Kidney capillary endothelial cell (primary cell): Measurements from ENCODE around the gene NOC2L.
A peak's percentile ranks its signal among the peaks of the same experiment; 100 is the strongest.
"Not testable (repeated sequence)": the region's sequence is repeated elsewhere in the genome, so short reads cannot be mapped to it uniquely, and the experiment has no call there.

Experiments
- DNase-seq: peaks from one replicate; pipeline ENCODE4 v3.0.0-alpha.2; 2018; ENCODE audit warnings: low spot score

The NOC2L gene

DNA sequence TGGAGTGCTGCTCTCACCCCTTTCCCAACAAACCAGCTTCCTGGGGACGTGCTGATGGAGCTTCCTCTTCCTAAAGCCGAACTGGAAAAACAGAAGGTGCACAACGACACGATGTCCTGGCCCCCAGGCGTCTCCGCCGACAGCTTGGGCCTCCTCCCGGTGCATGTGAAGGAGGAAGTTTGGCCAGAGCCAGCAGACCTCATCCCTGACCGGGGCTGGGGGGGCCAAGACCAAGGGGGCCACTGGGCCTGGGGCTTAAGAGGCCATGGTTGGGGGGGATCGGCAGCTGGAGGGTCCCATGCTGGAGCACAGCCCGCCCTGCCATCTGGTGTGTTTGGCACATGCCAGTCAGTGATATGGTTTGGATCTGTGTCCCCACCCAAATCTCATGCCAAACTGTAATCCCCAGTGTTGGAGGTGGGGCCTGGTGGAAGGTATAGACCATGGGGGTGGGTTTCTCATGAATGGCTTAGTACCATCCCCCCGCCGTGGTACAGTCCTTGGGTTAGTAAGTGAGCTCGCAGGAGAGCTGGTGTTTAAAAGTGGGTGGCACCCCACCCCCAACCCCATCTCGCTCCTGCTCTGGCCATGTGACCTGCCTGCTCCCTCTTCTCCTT lies 34.4 kb upstream of the NOC2L start:
- DNase-seq, result no peak

GRCh38 chr1:992362-992761 lies 33.3 kb upstream of the NOC2L start:
- DNase-seq, result no peak

DNA sequence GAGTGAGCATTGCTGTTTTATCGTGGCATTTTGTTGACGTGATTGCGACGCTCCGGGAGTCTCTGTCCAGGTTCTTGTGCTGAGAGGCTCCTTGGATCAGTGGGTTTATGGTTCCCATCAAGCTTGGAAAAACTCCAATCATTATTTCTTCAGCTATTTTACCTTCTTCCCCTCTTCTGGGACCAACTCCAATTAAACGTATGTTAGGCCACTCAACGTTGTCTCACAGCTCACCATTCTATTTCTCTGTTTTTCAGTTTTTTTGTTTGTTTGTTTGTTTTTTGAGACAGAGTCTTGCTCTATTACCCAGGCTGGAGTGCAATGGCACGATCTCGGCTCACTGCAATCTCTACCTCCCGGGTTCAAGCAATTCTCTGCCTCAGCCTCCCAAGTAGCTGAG lies 32.8 kb upstream of the NOC2L start:
- no peak for DNase-seq

- not testable (repeated sequence) for DNase-seq
Observed at GRCh38 chr1:991275-991674, 32.2 kb upstream of the NOC2L start.

GRCh38 chr1:988061-988460 lies 29.0 kb upstream of the NOC2L start:
- not testable (repeated sequence) for DNase-seq

DNA sequence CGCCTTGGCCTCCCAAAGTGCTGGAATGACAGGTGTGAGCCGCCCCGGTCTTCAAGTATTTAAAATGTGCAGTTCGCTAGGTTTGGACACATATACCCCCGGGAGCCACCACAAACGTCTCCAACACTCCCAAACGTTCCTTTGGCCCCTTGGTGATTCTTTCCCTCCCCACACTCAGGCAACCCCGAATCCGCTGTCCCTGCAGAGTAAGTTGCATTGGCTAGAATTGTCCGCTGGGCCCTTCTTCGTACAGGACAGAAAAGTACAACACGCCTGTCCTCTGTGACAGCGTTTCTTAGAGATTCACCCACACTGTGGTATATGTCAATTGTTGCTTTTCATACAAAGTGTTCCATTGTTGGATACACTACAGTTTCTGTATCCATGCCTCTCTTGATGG lies 26.1 kb upstream of the NOC2L start:
- no peak for DNase-seq

- no peak for DNase-seq
Observed at GRCh38 chr1:984476-984814, 25.4 kb upstream of the NOC2L start.

DNA sequence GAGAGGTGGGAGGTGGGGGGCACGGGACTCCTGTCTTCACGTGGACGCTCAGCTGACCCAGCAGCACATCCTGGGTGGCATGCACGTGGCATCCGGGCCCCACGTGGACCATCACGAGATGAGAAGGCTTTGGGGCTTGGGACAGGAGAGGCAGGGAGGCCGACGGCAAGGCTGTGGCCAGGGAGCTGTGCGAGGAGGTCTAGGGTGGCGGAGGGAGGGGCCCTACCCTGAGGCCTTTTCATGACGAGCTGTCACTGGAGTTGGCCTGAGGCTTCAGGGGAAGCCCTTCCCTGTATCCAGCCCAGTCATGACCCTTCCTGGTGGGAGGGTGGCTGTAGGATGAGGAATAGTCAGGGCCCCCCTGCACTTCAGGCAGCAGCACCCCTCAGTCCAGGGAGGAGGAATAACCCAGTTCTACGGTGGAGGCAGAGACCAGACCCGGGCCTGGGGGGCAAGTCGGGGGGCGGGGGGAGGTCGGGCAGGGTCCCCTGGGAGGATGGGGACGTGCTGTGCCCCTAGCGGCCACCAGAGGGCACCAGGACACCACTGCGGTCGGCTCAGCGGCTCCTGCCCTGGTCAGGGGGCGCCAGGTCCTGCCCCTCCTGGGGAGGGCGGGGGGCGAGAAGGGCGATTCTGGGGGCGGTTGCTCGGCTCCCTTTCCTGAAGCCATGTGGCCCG lies 24.9 kb upstream of the NOC2L start:
- DNase-seq, result no peak

DNA sequence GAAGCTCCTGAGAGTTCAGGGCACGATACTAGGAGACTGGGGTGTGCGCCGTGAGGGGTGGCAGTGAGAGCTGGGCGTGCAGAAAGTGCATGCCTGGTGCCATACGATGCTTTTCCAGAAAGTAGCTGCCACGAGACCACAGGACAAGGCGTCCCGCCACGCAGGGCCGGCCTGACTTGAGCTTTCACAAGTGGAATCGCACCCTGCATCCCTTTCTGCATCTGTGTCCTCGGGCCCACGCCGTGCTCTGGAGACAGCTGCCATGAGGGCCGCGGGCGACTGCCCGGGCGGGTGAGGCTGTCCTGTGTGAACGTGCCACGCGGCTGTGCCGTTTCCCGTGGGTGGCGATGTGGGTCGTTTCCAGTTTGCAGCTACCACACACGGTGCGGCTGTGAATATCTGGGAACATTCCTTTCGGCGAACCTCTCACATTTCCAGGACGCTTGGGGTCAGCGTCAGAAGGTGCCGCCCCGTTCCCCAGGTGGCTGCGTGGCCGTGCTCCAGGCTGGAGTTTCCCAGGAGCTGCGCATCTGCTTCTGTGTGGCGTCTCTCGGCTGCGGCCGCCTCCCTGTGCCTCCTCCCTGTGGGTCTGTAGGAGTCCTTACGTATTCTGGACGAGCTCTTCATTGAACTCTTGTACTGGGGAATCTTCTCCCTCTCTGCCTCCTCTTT lies 23.8 kb upstream of the NOC2L start:
- DNase-seq, result no peak

GRCh38 chr1:981955-982558 lies 23.0 kb upstream of the NOC2L start, which contains the start of gene PERM1:
TSS of gene PERM1 (minus strand) at chr1:982093. CDS start at chr1:981029, 1,064 bp downstream.
- DNase-seq, result no peak

GRCh38 chr1:981491-981954 lies 22.5 kb upstream of the NOC2L start:
- DNase-seq, result no peak

DNA sequence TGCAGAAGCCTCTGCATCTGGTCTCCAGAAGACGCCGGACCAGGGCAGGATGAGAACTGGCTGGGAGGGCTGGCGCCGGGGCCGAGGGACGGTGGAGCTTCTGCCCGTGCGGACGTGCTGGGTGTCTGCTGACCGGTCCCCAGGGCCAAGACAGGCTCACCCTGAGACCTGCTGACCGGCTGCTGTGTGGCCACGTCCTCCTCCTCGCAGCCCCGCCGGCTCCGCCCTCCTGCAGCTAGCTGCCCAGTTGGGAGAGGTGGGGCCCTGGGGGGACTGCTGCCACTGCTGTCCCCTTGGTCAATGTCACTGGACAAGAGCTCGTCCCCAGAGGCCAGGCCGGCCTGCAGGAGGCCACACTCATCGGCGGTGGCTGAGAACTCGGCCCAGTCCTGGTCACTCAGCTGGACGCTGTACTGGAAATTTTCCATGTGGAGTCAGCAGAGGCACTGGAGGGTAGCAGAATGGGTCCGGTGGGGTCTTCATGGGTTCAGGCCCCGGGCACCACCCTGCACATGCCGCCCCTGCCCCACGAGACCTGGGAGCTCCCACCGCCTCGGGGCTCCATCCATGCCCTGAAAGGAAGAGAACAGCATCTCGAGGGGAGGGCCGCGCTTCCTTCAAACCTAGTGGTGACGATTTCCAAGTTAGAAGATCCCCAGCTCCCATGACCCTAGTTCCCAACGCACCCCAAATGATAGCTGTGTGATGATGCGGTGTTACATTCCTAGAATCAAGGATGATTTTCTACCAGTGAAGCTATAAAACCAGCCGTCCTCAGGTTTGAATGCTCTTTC lies 21.7 kb upstream of the NOC2L start:
- DNase-seq, result no peak

GRCh38 chr1:980137-980571 lies 21.1 kb upstream of the NOC2L start:
- no peak for DNase-seq

DNA sequence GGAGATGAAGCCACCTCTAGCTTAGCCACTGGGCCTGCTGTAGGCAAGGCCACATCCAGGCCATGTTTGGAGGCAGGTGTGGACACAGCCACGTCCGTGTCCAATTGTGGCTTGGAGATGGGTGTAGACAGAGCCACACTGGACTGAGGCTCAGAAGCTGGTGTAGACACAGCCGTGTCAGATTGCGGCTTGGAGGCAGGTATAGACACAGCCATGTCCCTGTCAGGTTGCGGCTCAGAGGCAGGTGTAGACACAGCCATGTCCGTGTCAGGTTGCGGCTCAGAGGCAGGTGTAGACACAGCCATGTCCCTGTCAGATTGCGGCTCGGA lies 20.7 kb upstream of the NOC2L start:
- no peak for DNase-seq

- DNase-seq, result no peak
Observed at GRCh38 chr1:978835-979743, 20.0 kb upstream of the NOC2L start.

GRCh38 chr1:978069-978834 lies 19.2 kb upstream of the NOC2L start:
- no peak for DNase-seq

DNA sequence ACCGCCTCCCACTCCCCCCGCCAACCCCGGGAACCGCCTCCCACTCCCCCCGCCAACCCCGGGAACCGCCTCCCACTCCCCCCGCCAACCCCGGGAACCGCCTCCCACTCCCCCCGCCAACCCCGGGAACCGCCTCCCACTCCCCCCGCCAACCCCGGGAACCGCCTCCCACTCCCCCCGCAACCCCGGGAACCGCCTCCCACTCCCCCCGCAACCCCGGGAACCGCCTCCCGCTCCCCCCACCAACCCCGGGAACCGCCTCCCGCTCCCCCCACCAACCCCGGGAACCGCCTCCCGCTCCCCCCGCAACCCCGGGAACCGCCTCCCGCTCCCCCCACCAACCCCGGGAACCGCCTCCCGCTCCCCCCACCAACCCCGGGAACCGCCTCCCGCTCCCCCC lies 17.7 kb upstream of the NOC2L start:
- DNase-seq, result not testable (repeated sequence)

- DNase-seq, result peak; percentile 48
Observed at GRCh38 chr1:975896-976683, 17.0 kb upstream of the NOC2L start.

DNA sequence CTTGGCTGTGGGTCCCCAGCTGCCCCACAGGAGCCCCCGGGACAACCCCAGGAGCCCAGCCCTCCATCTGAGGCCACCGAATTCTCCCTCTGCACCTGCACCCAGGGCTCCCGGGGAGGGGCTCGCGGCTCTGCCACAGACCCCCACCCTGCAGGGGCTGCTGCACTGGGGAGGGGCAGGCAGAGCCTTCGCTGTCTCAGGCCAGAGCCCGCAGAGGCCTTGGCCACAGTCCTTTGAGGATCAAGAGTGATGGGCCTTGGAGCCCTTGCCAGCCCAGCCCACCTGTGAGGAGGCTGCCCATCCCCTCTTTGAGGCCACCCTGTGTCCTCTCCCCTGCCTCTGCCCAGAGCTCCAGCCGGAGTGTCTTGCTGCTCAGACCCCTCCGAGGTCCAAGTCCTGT lies 16.3 kb upstream of the NOC2L start:
- DNase-seq, result no peak
